Kidney tubule cell (primary cell): ENCODE data around the gene FUNDC1.
A peak's percentile ranks its signal among the peaks of the same experiment; 100 is the strongest.

Source experiments
- DNase-seq: peaks from one replicate; pipeline ENCODE4 v3.0.0-alpha.2; 2018; ENCODE audit warnings: low spot score

The FUNDC1 gene

GRCh38 chrX:44480591-44480990 is 62.1 kb downstream of the FUNDC1 start:
- DNase-seq, result peak; percentile 72

- no peak for DNase-seq
These were observed 68.2 kb downstream of the FUNDC1 start for GRCh38 chrX:44474410-44474809.
